HG02840 (cell line): Measurements from ENCODE around the gene NDUFV3.
"Not testable (repeated sequence)": the region's sequence is repeated elsewhere in the genome, so short reads cannot be mapped to it uniquely, and the experiment has no call there.

ENCODE experiments used
- ATAC-seq: cut with Tn5 transposase; IDR thresholded peaks from one replicate; pipeline ENCODE4 v1.9.1; 2021; ENCODE audit warnings: mild to moderate bottlenecking, moderate library complexity, moderate number of reproducible peaks; ENCODE audit not compliant: unreplicated experiment, low FRiP score

The NDUFV3 gene

GRCh38 chr21:42931560-42932235 lies 38.6 kb downstream of the NDUFV3 start:
- no peak for ATAC-seq

GRCh38 chr21:42932378-42933136 lies 39.4 kb downstream of the NDUFV3 start:
- ATAC-seq, result not testable (repeated sequence)

- ATAC-seq, result not testable (repeated sequence)
Measured at GRCh38 chr21:42933137-42933970, 40.2 kb downstream of the NDUFV3 start.

GRCh38 chr21:42933973-42934372 lies 40.9 kb downstream of the NDUFV3 start:
- ATAC-seq, result not testable (repeated sequence)

- ATAC-seq, result not testable (repeated sequence)
Measured at GRCh38 chr21:42936360-42936759, 43.3 kb downstream of the NDUFV3 start.

- ATAC-seq, result not testable (repeated sequence)
Measured at GRCh38 chr21:42937034-42937940, 44.2 kb downstream of the NDUFV3 start.

- ATAC-seq, result no peak
Measured at GRCh38 chr21:42937960-42938605, 45.0 kb downstream of the NDUFV3 start.

GRCh38 chr21:42938606-42938995 lies 45.5 kb downstream of the NDUFV3 start:
- ATAC-seq, result not testable (repeated sequence)

GRCh38 chr21:42939582-42940413 lies 46.7 kb downstream of the NDUFV3 start:
- no peak for ATAC-seq

DNA sequence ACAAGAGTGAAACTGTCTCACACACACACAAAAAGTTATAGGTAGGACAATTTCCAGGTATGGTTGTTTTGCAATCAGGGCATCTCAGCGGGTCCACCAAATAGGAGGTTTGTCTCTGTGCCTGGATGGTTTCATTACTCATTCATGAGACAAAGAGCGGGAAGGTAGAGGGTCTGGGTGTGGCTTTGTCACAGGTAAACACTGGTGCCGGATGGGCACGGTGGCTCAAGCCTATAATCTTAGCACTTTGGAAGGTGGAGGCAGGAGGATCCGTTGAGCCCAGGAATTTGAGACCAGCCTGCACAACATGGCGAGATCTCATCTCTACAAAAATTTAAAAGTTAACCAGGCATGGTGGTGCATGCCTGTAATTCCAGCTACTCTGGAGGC lies 48.6 kb downstream of the NDUFV3 start:
- no peak for ATAC-seq

DNA sequence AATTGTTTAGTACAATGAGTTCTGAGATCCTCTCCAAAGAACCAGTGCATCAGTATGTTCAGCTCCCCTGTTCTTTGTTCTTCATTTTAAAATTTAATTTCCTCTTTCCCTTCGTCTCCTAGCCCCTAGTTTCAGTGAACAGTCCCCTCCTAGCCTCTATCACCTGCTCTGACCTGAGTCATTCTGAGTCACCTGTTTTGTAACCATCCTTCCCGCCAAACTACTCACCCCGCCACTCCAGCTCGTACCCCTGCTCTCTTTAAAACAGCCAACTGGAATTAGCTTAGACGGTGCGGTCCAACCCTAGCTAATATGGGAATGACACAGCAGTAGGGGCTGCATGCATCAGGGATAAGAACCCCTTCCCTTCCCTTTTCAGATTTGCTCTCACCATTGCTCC lies 49.1 kb downstream of the NDUFV3 start:
- ATAC-seq, result no peak

- ATAC-seq, result not testable (repeated sequence)
Measured at GRCh38 chr21:42949094-42949755, 56.1 kb downstream of the NDUFV3 start.

DNA sequence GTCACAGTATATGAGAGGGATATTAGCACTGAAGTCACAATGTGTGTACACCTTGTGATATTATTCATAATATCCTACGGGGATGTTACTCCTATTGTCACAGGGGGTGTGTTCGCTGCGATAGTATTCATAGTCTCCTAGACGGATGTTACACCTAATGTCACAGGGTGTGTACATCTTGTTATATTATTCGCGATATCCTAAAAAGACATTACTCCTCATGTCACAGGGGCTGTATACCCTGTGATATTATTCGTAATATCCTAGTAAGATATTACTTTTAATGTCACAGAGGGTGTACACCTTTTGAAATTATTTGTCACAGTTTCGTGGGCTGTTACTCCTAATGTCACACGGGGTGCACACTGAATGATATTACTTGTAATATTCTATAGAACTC lies 58.1 kb downstream of the NDUFV3 start:
- ATAC-seq, result not testable (repeated sequence)

GRCh38 chr21:42956824-42957630 lies 63.9 kb downstream of the NDUFV3 start:
- no peak for ATAC-seq

DNA sequence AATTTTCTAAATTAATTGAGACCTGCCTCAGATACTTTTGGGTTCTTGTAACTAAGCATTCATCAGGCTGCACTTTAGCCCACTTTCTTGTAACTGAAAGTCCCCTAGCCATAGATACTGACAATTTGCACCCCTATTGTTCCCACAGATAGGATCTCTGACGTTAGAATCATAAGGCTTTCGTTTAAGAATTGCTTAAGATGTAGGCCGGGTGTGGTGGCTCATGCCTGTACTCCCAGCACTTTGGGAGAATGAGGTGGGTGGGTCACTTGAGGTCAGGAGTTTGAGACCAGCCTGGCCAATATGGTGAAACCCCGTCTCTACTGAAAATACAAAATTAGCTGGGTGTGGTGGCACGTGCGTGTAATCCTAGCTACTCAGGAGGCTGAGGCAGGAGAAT lies 65.0 kb downstream of the NDUFV3 start:
- ATAC-seq, result not testable (repeated sequence)

DNA sequence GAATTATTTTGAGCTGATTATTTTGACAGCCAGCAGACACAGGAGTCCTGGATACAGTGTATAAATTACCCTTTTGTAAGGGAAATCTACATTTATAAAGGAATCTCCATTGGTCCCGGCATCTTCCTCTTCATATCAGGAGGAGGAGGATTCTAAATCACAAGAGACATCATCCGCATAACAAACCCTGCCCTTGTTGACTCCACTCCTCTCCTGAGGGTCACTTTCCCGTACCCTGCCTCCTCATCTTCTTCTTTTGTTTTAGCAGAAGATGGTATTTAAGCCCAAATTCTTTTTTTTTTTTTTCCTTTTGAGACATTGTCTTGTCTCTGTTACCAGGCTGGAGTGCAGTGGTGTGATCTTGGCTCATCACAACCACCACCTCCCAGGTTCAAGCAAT lies 66.6 kb downstream of the NDUFV3 start:
- ATAC-seq, result no peak

- ATAC-seq, result no peak
Measured at GRCh38 chr21:42962380-42963007, 69.4 kb downstream of the NDUFV3 start.
